Body of pancreas (tissue), 4 donors: ENCODE measurements around the gene SUMO3.

Experiments
- CTCF ChIP-seq, 7 experiments: fragments of 450-650 bp in 4 of 7; fragments of 200-600 bp in 3 of 7; sonication (generic) in 3 of 7; IDR thresholded peaks; one replicate each; pipeline ENCODE4 v1.5.1; 2016 to 2019; ENCODE audit warnings: antibody characterized with exemption in 7 of 7
- POLR2A ChIP-seq, 3 donors: fragments of 450-650 bp; IDR thresholded peaks; one replicate each; pipeline ENCODE4 v1.6.1; 2016; ENCODE audit warnings: antibody characterized with exemption in 3 of 3, mild to moderate bottlenecking in 2 of 3

- TF ChIP-seq CTCF (IDR thresholded peaks at IDR 0.05) (no peak), POLR2A (IDR thresholded peaks at IDR 0.05) (no peak)
Observed at GRCh38 chr21:44867464-44867863, 49.6 kb upstream of the SUMO3 start.
